GM12878 (cell line): Measurements from ENCODE around the gene MTF2. TPM values are rescaled to one million over a fixed set of nuclear protein-coding genes. Genes with fewer than 3 reads are reported as not detected.
A peak's percentile ranks its signal among the peaks of the same experiment; 100 is the strongest.

Source experiments
- ATAC-seq: fragments of 200-7000 bp; cut with Tn5 transposase; 3 replicates; pipeline ENCODE4 v1.9.1; 2020; ENCODE audit warnings: mild to moderate bottlenecking, moderate library complexity
- BruUV-seq: library from RNA; stranded (reverse); fragments of 400-500 nt; replicated peaks from 2 replicates; lab custom pipeline; 2021; lab: Mats Ljungman, UMichigan
- CTCF ChIA-PET: fragments of 300-600 bp; sonication (Branson Sonifier 250); formaldehyde crosslinking; extraction: SDS; loops from one replicate; lab custom pipeline; 2021; ENCODE audit warnings: inconsistent platforms; lab: Yijun Ruan, JAX
- POLR2A ChIA-PET: fragments of 350-600 bp; formaldehyde crosslinking; extraction: SDS; loops from one replicate; lab custom pipeline; 2021; ENCODE audit warnings: inconsistent platforms; lab: Charles Lee
- RAD21 ChIA-PET: fragments of 300-600 bp; sonication (Branson Sonifier 250); formaldehyde crosslinking; loops from one replicate; lab custom pipeline; 2023; ENCODE audit warnings: antibody characterized with exemption; ENCODE audit not compliant: unreplicated experiment; lab: Charles Lee
- SMC1A ChIA-PET: fragments of 300-600 bp; sonication (Branson Sonifier 250); formaldehyde crosslinking; loops from one replicate; lab custom pipeline; 2023; ENCODE audit not compliant: unreplicated experiment, uncharacterized antibody; lab: Charles Lee
- DNase-seq: peaks from one replicate; pipeline ENCODE4 v3.0.0-alpha.2; 2011; ENCODE audit warnings: low read depth, low spot score
- FAIRE-seq: peaks from 3 replicates; lab custom pipeline; 2011; peaks lifted over from hg19 to GRCh38; lab: Jason Lieb, UNC
- H2AFZ ChIP-seq: 2 replicates; pipeline ENCODE4 v1.6.0; 2011; ENCODE audit warnings: low read depth, low read length, control low read depth; ENCODE audit not compliant: control insufficient read depth
- H3K27ac ChIP-seq: 2 replicates; pipeline ENCODE4 v1.5.1; 2011; ENCODE audit warnings: control low read depth; ENCODE audit not compliant: control insufficient read depth, insufficient read depth
- H3K27me3 ChIP-seq, 2 experiments: replicated peaks in 1 of 2; 2 replicates each; pipeline versions ENCODE4 v1.6.0 to v1.6.1; 2011; ENCODE audit warnings: low read length in 1 of 2; ENCODE audit not compliant: control insufficient read depth in 2 of 2, insufficient read depth in 2 of 2
- H3K36me3 ChIP-seq, 2 experiments: 2 replicates each; pipeline ENCODE4 v1.5.1; 2011; ENCODE audit warnings: low read length in 1 of 2; ENCODE audit not compliant: control insufficient read depth in 2 of 2, insufficient read depth in 2 of 2
- H3K4me1 ChIP-seq: 2 replicates; pipeline ENCODE4 v1.6.1; 2011; ENCODE audit warnings: mild to moderate bottlenecking, low read length, moderate library complexity, mixed read lengths; ENCODE audit not compliant: control insufficient read depth, insufficient read depth
- H3K4me2 ChIP-seq: 2 replicates; pipeline ENCODE4 v1.6.0; 2011; ENCODE audit warnings: control low read depth; ENCODE audit not compliant: control insufficient read depth, insufficient read depth
- H3K4me3 ChIP-seq: fragments of 200-600 bp; sonication (generic); 2 replicates; pipeline ENCODE4 v1.5.1; 2016
- H3K79me2 ChIP-seq: 2 replicates; pipeline ENCODE4 v1.6.0; 2011; ENCODE audit warnings: low read length; ENCODE audit not compliant: control insufficient read depth, insufficient read depth
- H3K9ac ChIP-seq: 2 replicates; pipeline ENCODE4 v1.8.0; 2011; ENCODE audit warnings: low read length, control low read depth, mixed read lengths; ENCODE audit not compliant: control insufficient read depth, insufficient read depth
- H3K9me3 ChIP-seq: replicated peaks from 3 replicates; pipeline ENCODE4 v1.5.1; 2011; ENCODE audit warnings: mild to moderate bottlenecking, low read length; ENCODE audit not compliant: control insufficient read depth, insufficient read depth
- H4K20me1 ChIP-seq: 2 replicates; pipeline ENCODE4 v1.6.0; 2011; ENCODE audit not compliant: control insufficient read depth, insufficient read depth
- NR2C2 ChIP-seq: IDR thresholded peaks from 2 replicates; pipeline ENCODE4 v1.6.1; 2011; ENCODE audit warnings: borderline replicate concordance, low read depth; ENCODE audit not compliant: control insufficient read depth, insufficient read length
- ZBTB40 ChIP-seq: fragments of 450-650 bp; IDR thresholded peaks from 2 replicates; pipeline ENCODE4 v1.6.1; 2016; ENCODE audit warnings: mild to moderate bottlenecking, moderate library complexity, borderline replicate concordance
- WGBS: methylation state at CpG from one replicate; pipeline ENCODE4 v1.1.6; 2016; ENCODE audit warnings: low lambda C conversion rate; ENCODE audit not compliant: insufficient replicate concordance, insufficient coverage; ENCODE audit errors: missing lambda C conversion rate; 5-methylcytosine and 5-hydroxymethylcytosine counted together
- in situ Hi-C: fragments of 300-500 bp; cut with MboI; formaldehyde crosslinking; loops from 9 replicates; pipeline ENCODE4 v1.14.3; 2018; ENCODE audit warnings: mixed read lengths
- intact Hi-C: fragments of 100-400 bp; cut with micrococcal nuclease; formaldehyde crosslinking; loops from one replicate; pipeline ENCODE4 v1.14.2; 2022; ENCODE audit not compliant: unreplicated experiment
- polyA plus RNA-seq, 11 experiments: library from polyadenylated mRNA; depleted of rRNA in 4 of 11; unstranded in 6 of 11; stranded (reverse) in 5 of 11; fragments of >200 nt; fragmentation: Nextera tagmentation in 4 of 11; fragmentation: Illumina TruSeq in 1 of 11; extraction: Ambion mirVana in 4 of 11; extraction: Trizol in 1 of 11; gene quantifications; 1 replicate in 1 of 11; 2 replicates in 10 of 11; pipeline versions ENCODE4 v1.2.1 to v1.2.3, GENCODE V29; 2011 to 2016; ENCODE audit warnings: inconsistent platforms in 2 of 11, missing spikeins in 2 of 11, low read depth in 1 of 11
- total RNA-seq, 4 experiments: library from RNA; depleted of rRNA in 3 of 4; stranded (reverse); fragments of >200 nt in 3 of 4; fragmentation: Illumina TruSeq in 1 of 4; extraction: Trizol in 1 of 4; gene quantifications; 2 replicates each; pipeline versions ENCODE4 v1.2.1 to v1.2.3, GENCODE V29; 2013 to 2021

The MTF2 gene
- total and polyA plus RNA-seq, 10 of the 15 experiments (the other 5 are each of a cell fraction or from before 2014, with no cell fraction given) = 22.6 to 74.9 (median 42.8) TPM

- 49% methylated on average over 2 of the region's 2 CpGs for WGBS
These were observed 4.9 kb downstream of the MTF2 start for GRCh38 chr1:93083979-93084378.

More at GRCh38 chr1:93083979-93084378, 4.9 kb downstream of the MTF2 start:
- FAIRE-seq = no peak
- H3K27me3 ChIP-seq = no peaks in the 10 kb centered on the region
- ChIA-PET POLR2A (interaction anchor here (0.6 kb wide), 1 partner anchor 121 kb away, joined by 7 read pairs; no protein-coding TSS in a partner anchor), SMC1A (no interaction called here), CTCF (no interaction called here), RAD21 (no interaction called here)
- no TSS peak for BruUV-seq
- peaks cover 3 to 20% of the 10 kb centered on the region in 2 experiments; a peak in 3 of 4 replicates for H3K36me3 ChIP-seq
- no peak overlapping the region for H3K9ac ChIP-seq
- H2AFZ ChIP-seq = no peak overlapping the region
- DNase-seq = no peak
- H4K20me1 ChIP-seq = no peaks in the 10 kb centered on the region
- H3K79me2 ChIP-seq = peaks cover 96% of the 10 kb centered on the region
- H3K4me3 ChIP-seq = peak overlapping the region; percentile 12; the same call in 1 of the 2 replicates
- H3K9me3 ChIP-seq = peaks cover 20% of the 10 kb centered on the region
- no peaks in the 10 kb centered on the region for H3K4me1 ChIP-seq
- no peak for ATAC-seq
- TF ChIP-seq NR2C2 (no peak), ZBTB40 (no peak)
- no peak overlapping the region for H3K27ac ChIP-seq
- intact Hi-C loops = no loop called here
- in situ Hi-C loops = no loop called here
- peak overlapping the region; percentile 50; the same call in 1 of the 2 replicates for H3K4me2 ChIP-seq
